Measurements from ENCODE around the gene SLC16A2. TPM values are rescaled to one million over a fixed set of nuclear protein-coding genes. Genes with fewer than 3 reads are reported as not detected.

The SLC16A2 gene
- polyA plus RNA-seq, 5 donors = 21.8 to 29.2 (median 27.0) TPM

DNA sequence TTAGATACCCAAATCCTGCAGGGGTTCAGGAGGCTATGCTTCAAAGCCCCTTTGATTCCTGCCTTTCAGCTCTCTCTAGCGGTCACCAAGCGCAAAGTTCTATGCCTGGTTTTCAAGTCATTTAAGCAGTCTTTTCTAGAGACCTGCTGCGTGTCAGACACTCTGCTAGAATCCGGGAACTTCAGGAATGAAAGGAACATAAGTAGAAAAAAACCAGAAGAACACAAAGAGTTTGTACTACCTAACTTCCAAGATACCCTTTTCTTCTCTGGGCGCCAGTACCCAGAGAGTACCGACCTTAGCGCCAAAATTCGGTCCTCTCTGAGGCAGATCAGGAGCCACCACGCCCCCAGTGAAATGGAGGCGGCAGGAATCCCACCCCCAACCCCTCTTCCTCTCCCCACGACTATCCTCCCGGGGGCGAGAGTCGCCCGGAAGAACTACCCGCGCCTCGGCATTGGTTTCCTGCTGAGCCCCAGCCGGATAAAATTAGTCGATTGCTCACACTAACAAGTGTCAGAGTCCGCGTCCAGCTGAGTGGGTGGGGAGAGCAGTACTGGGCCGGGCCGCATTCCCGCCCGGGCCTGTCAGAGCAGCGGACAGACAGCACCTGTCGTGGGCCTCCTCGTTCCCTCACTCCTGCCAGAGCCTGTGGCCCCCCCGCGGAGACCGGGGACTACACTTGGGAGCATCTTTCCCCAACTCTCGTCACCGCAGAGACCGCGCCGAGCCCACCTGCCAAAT lies 114.3 kb downstream of the SLC16A2 start:
- DNase-seq = peak; percentile 56

DNA sequence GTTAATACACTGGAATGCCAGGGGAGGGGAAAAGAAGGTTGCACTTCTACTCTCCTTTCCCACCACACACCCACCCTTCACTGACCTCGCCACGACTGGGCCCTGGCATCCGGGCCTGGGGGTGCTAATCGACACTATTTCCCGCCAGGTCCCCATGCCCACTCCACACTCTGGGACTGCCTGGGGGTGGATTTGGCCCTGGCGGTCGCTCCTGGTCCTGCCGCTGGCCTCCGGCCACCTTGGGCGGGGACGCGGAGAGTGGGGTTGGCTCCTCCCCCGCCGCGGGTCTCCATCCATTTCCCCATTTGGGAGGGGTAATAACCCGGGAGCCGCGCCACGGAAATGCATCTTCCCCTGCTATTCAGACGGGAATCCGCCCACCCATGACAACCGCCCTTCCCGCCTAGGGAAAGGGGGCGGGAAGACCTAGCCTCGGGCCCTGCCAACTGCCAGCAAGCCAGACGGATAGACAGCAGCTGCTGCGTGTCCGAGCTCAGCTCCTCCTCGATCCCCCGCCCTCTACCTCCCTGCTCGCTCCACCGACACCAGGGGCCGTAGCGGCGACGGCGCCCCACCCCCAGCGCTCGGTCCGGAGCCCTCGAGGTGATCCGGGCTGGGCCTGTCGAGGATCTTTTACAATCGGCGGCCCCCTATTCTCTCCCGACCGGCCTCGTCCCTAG lies 115.0 kb downstream of the SLC16A2 start:
- peak; percentile 89 to 91 for DNase-seq

DNA sequence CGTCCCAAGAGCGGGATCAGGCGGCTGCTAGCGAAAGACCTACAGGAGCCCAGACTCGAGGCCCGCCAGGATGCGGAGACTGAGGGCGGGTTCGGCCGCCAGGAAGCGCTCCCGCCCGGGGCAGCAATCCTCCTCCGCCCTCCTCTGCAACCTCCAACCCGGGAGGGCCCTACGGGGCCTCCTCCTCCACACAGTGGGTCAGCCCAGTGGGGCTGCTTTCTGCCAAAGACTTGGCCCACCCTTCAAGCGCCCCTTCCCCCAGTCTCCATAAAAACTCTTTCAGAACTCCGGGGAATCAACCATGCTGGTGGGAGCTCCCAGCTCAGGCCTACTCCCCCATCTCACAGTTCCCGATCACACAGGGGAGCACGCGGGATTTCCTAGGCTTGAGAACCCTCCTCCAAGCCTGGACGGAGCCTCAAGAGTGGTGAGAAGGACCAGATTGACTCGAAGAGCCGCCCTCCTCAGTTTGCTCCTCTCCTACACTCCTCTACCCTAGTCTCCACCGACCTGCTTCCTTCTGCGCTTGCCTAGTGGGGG lies 115.6 kb downstream of the SLC16A2 start:
- peak in 1 of 2 donors; percentile 54 for DNase-seq

DNA sequence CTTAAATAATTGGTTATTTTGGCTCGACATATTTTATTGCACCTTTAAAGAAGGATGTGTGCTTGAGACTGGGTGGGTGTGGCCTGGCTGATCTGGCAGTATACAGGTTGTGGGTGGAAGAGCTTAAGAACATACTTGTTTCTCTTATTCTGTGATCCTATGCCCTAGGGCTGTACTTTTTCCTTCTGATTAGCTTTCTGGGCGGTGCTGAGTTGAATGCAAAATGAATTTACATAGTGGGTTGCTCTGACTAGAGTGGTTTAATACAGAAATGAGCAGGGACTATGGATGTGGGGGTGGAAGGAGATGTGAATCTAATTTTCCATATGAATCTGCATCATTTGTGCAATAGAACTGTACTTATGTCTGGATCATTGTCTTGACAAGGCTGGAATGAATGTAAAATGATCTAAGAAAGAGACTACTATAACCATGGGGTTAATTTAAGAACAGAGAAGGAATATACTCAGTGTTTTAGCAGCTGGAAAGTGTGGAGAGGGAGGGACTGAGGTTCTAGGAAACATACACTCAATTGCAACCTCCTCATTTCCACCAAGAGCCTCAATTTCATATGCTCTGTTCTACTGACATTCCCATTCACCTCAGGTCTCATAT lies 119.4 kb downstream of the SLC16A2 start:
- no peak for DNase-seq

DNA sequence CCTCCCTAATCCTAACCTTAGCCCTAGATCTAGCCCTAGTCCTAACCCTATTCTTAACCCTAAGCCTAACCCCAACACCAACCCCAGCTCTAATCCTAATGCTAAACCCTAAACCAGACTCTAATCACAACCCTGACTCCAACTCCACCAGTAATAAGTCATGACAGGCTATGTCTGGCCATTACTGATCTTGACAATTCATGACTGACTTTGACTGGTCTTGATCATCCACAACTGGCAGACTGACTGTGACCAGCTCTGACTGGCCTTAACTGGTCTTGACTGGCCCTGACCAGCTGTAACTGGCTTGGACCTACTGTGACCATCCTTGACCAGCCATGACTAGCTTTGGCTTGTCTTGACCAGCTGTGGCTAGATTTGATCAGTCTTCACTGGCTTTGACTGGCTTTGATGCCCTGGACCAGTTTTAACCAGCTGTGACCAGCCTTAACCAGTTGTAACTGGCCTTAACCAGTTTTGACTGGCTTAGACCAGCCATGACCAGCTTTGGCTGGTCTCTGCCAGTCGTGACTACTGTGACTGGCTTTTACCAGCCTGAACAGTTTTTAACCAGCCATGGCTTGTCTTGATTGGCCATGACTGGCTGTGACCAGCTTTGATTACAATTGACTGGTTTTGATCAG lies 124.7 kb downstream of the SLC16A2 start:
- DNase-seq = no peak

DNA sequence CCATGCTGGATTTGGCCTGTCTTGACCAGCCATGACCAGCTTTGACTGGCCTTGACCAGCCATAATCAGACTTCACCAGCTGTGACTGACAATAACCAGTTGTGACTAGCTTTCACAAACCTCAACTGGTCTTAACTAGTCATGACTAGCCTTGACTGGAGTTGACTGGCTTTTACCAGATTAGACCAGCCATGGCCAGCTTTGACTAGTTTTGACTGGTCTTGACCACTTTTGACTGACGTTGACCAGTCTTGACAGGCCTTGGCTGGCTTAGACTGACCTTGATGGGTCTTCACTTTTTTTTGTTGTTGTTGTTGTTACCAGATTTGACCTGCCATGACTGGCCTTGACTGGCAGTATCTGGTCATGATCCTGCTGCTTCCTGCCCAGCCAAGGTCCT lies 125.7 kb downstream of the SLC16A2 start:
- no peak for DNase-seq

DNA sequence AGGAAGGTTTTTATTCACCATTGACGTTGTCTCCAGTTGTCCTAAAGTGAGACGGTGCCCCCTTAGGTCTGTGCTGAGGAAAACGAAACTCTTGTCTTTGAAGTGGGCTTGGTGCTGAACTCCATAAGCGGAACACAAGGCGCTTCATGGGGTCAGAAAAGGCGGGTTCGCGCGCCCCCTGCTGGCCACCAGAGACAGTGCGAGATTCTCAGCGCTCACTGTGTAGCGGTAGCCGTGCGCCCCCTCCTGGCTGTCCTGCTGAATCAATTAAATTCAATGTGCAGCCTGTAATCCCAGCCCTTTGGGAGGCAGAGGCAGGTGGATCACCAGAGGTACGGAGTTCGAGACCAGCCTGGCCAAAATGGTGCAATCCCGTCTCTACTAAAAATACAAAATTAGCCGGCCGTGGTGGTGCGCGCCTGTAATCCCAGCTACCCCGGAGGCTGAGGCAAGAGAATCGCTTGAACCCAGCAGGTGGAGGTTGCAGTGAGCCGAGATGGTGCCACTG lies 129.1 kb downstream of the SLC16A2 start:
- DNase-seq = peak; percentile 62 to 78

DNA sequence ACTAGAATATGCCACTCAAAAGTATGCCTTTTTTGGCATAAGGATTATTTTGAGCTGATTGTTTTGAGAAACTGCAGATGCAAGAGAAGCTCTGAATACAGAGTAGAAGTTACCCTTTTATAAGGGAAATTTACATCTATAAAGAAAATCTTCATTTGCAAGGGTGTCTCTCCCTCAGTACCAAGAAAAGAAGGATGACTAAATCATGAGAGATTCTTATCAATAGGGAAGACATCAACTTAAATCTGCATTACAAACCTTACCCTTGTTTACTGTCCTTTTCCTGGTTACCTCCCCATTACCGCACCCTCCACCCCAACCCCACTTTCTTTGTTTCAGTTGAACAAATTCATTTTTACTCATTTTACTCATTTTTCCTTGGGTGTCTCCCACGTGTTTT lies 130.6 kb downstream of the SLC16A2 start:
- no peak for DNase-seq

DNA sequence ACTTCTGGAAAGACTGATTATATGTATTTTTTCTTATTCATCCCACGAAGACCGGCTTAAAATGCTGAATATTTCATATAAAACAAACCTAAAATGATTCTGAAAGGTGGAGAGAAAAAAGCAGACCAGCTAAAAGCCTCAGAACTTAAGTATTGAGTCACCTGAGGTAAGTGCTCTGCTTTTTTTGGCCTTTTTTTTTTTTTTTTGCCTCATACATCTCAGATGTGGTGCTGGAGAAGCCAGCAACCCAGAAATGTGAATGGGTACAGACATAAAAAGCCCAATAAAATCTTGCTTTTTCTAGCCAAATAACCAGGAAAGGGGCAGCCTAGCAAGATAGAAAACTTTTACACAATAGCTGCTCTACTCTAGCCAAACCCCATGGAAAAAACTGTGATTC lies 136.1 kb downstream of the SLC16A2 start:
- DNase-seq = no peak

DNA sequence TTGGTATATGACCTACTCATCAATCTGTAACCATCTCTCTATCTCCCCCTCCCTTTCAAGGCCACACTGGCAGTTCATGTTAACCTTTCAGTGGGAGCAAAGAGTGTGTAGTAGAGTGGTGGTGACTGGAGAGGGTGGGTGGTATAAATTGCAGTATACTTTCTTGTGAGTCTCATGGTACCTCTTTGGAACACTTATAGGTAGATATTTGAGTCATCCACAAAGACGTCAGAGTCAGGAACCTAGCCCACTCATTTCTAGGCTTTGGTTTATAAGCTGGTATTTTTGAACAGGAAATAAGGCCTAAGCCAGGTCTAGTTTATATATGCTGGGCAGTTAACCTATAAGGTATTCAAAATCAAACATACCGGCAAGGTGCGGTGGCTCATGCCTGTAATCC lies 156.8 kb downstream of the SLC16A2 start:
- DNase-seq = no peak

DNA sequence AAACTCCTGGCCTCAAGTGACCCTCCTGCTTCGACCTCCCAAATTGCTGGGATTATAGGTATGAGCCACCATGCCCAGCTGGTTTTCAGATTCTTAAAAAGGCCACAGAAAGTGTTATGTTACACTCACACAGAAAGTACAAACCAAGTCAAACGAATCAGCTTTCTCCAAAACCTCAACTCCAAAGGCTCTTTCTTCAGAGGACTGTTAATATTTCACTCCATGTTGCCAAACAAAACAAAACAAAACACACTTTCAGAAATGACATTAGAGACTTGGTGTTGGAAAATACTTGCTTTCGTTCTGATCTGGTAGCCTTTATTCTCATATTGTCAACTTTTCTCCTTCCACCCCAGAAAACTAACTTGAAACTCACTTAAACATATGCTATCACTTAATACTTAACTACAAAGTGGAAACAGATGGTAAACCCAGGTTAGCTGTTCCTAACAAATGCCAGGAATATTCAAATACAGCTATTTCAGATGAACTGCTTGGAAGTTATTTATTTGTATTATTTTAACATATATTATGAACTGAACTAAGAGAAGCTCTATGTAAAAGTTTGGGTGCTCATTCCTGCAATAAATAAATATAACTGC lies 158.4 kb downstream of the SLC16A2 start:
- DNase-seq = no peak

Other genes with a start within 250 kb of the SLC16A2 start
- not detected for gene ZCCHC13, start 117.3 kb upstream of the SLC16A2 start, polyA plus RNA-seq (ENCODE audit: insufficient read depth in 1 of 5, insufficient read length in 5 of 5, low replicate concordance in 1 of 5)
- 10 to 100 TPM; 18.3 to 31.6 (median 28.7) TPM for gene RLIM, start 193.1 kb downstream of the SLC16A2 start, polyA plus RNA-seq (ENCODE audit: insufficient read depth in 1 of 5, insufficient read length in 5 of 5, low replicate concordance in 1 of 5)

Data from right lung (tissue), 5 donors.